Neural progenitor cell (in vitro differentiated cells): Measurements from ENCODE around the gene SDHAF3. TPM values are rescaled to one million over a fixed set of nuclear protein-coding genes. Genes with fewer than 3 reads are reported as not detected.
"Not testable (repeated sequence)": the region's sequence is repeated elsewhere in the genome, so short reads cannot be mapped to it uniquely, and the experiment has no call there.

ENCODE experiments used
- DNase-seq: peaks from one replicate; pipeline ENCODE4 v3.0.0-alpha.2; 2016; ENCODE audit warnings: low spot score
- H2AFZ ChIP-seq: fragments of 200-600 bp; sonication (generic); replicated peaks from 2 replicates; pipeline ENCODE4 v1.6.1; 2016; ENCODE audit warnings: antibody characterized with exemption
- H3F3A ChIP-seq: fragments of 200-600 bp; sonication (generic); 2 replicates; pipeline ENCODE4 v1.6.1; 2016; ENCODE audit warnings: antibody characterized with exemption, low read depth
- H3K27ac ChIP-seq: fragments of 200-600 bp; sonication (generic); 2 replicates; pipeline ENCODE4 v1.5.1; 2016; ENCODE audit warnings: mild to moderate bottlenecking
- H3K27me3 ChIP-seq: fragments of 200-600 bp; sonication (generic); 2 replicates; pipeline ENCODE4 v1.6.1; 2016; ENCODE audit warnings: mild to moderate bottlenecking, moderate library complexity
- H3K36me3 ChIP-seq: fragments of 200-600 bp; sonication (generic); 2 replicates; pipeline ENCODE4 v1.5.1; 2016
- H3K4me1 ChIP-seq: fragments of 200-600 bp; sonication (generic); 2 replicates; pipeline ENCODE4 v1.6.1; 2016; ENCODE audit warnings: mixed run types
- H3K4me2 ChIP-seq: fragments of 200-600 bp; sonication (generic); 2 replicates; pipeline ENCODE4 v1.6.1; 2016
- H3K4me3 ChIP-seq: fragments of 200-600 bp; sonication (generic); 2 replicates; pipeline ENCODE4 v1.5.1; 2016
- H3K79me2 ChIP-seq: fragments of 200-600 bp; sonication (generic); 2 replicates; pipeline ENCODE4 v1.6.1; 2016; ENCODE audit warnings: low read depth
- H3K9ac ChIP-seq: fragments of 200-600 bp; sonication (generic); 2 replicates; pipeline ENCODE4 v1.6.1; 2016
- H3K9me3 ChIP-seq: fragments of 200-600 bp; sonication (generic); 2 replicates; pipeline ENCODE4 v1.5.1; 2016; ENCODE audit warnings: low read depth
- H4K20me1 ChIP-seq: fragments of 200-600 bp; sonication (generic); 2 replicates; pipeline ENCODE4 v1.6.1; 2016; ENCODE audit warnings: low read depth
- H3K27ac Mint-ChIP-seq: 3 replicates; pipeline ENCODE4 v1.8.0; 2021; ENCODE audit warnings: mixed read lengths
- H3K27me3 Mint-ChIP-seq: 2 replicates; pipeline ENCODE4 v1.8.0; 2022; ENCODE audit warnings: low read depth, mild to moderate bottlenecking, inconsistent platforms, moderate library complexity, mixed read lengths; ENCODE audit not compliant: insufficient read depth
- H3K36me3 Mint-ChIP-seq: 3 replicates; pipeline ENCODE4 v1.8.0; 2021; ENCODE audit warnings: mixed read lengths
- H3K4me1 Mint-ChIP-seq: 3 replicates; pipeline ENCODE4 v1.8.0; 2021; ENCODE audit warnings: mixed read lengths
- H3K4me3 Mint-ChIP-seq: 3 replicates; pipeline ENCODE4 v1.8.0; 2021; ENCODE audit warnings: mild to moderate bottlenecking, moderate library complexity, mixed read lengths
- H3K9me3 Mint-ChIP-seq: 3 replicates; pipeline ENCODE4 v1.8.0; 2020; ENCODE audit warnings: mixed read lengths
- EZH2 ChIP-seq: fragments of 200-600 bp; sonication (generic); IDR thresholded peaks from 2 replicates; pipeline ENCODE4 v1.6.1; 2017; ENCODE audit warnings: antibody characterized with exemption, mild to moderate bottlenecking, moderate library complexity
- EZH2phosphoT487 ChIP-seq: fragments of 200-600 bp; sonication (generic); IDR thresholded peaks from 2 replicates; pipeline ENCODE4 v1.6.1; 2017; ENCODE audit warnings: antibody characterized with exemption
- total RNA-seq: library from RNA; depleted of rRNA; stranded (reverse); fragments of >200 nt; gene quantifications from 2 replicates; pipeline ENCODE4 v1.2.3, GENCODE V29; 2015; ENCODE audit warnings: low replicate concordance
- TF ChIP-seq, protein P1 (sequence below): fragments of 200-600 bp; sonication (generic); IDR thresholded peaks from 2 replicates; pipeline ENCODE4 v1.5.1; 2017; ENCODE audit warnings: antibody characterized with exemption, mild to moderate bottlenecking

The SDHAF3 gene
- total RNA-seq, result 34.9 and 59.5 TPM in 2 replicates

DNA sequence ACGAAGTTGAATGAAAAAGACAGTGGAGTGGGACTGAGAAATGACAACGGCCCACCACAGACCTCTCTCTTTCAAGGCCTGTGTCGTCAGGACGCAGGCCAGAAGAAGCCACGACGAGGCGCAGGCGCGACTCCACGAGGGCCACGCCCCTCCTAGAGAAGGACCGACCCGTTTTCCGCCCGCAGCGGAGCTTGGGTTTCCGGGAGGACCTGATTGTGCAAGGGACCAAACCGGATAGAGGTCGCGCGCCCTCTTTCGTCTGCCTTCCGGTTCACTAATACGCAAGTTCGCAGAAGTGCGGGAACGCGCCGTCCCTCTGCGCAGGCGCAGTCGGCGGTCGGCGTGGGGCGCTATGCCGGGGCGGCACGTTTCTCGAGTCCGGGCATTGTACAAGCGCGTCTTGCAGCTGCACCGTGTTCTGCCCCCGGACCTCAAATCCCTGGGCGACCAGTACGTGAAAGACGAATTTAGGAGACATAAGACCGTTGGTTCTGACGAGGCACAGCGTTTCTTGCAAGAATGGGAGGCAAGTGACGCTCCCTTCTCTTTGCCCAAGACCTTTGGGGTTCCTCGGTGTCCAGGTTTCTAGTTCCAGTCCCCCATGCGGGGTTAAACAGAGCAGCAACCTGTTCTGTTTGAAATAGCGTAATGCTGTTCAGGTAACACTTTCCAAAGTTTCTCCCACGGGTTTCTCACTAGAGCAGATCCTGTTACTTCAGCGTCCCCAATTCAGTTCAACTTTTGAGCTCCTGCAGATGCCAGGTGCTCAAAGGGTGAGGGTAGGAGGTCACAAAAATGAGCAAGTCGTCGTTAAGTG, at the start of gene SDHAF3:
SDHAF3 (plus strand) TSS at position 327 of the 817 bp plus-strand sequence; CDS start at position 353, 26 bp downstream.
- Histone ChIP-seq H3K27ac (peak within 1 kb of the TSS; percentile 74), H3K9me3 (no peaks in the 10 kb centered on the region), H4K20me1 (no peaks in the 10 kb centered on the region), H3F3A (peaks cover 4% of the 10 kb centered on the region), H3K9ac (peak within 1 kb of the TSS; percentile 51), H3K4me3 (peak within 1 kb of the TSS; percentile 74), H3K36me3 (no peaks in the 10 kb centered on the region), H3K79me2 (peaks cover 49% of the 10 kb centered on the region), H3K4me1 (peaks cover 11% of the 10 kb centered on the region), H3K4me2 (peak within 1 kb of the TSS; percentile 94), H3K27me3 (no peaks in the 10 kb centered on the region), H2AFZ (peak within 1 kb of the TSS; percentile 83)
- H3K27ac Mint-ChIP-seq, result peak within 1 kb of the TSS; percentile 91
- peaks cover 25% of the 10 kb centered on the region for H3K4me1 Mint-ChIP-seq
- no peaks in the 10 kb centered on the region for H3K27me3 Mint-ChIP-seq
- DNase-seq, result peak; percentile 98
- peaks cover 17% of the 10 kb centered on the region for H3K36me3 Mint-ChIP-seq
- no peak for TF ChIP-seq EZH2phosphoT487
- TF ChIP-seq, protein P1, sequence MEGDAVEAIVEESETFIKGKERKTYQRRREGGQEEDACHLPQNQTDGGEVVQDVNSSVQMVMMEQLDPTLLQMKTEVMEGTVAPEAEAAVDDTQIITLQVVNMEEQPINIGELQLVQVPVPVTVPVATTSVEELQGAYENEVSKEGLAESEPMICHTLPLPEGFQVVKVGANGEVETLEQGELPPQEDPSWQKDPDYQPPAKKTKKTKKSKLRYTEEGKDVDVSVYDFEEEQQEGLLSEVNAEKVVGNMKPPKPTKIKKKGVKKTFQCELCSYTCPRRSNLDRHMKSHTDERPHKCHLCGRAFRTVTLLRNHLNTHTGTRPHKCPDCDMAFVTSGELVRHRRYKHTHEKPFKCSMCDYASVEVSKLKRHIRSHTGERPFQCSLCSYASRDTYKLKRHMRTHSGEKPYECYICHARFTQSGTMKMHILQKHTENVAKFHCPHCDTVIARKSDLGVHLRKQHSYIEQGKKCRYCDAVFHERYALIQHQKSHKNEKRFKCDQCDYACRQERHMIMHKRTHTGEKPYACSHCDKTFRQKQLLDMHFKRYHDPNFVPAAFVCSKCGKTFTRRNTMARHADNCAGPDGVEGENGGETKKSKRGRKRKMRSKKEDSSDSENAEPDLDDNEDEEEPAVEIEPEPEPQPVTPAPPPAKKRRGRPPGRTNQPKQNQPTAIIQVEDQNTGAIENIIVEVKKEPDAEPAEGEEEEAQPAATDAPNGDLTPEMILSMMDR, result peak; percentile 32
- peak within 1 kb of the TSS; percentile 96 for H3K4me3 Mint-ChIP-seq
- H3K9me3 Mint-ChIP-seq, result peaks cover 7% of the 10 kb centered on the region

DNA sequence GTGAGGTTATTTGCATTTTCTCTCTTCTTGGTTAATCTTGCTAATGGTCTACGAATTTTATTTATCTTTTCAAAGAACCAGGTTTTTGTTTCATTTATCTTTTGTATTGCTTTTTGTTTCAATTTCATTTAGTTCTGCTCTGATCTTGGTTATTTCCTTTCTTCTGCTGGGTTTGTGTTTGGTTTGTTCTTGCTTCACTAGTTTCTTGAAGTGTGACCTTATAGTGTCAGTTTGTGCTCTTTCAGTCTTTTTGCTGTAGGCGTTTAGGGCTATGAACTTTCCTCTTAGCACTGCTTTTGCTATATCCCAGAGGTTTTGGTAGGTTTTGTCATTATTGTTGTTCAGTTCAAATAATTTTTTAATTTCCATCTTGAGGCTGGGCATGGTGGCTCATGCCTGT, 45.5 kb upstream of the SDHAF3 start:
- not testable (repeated sequence) for H3K4me3 ChIP-seq, H3K9me3 ChIP-seq, H3K4me3 Mint-ChIP-seq, H3K36me3 ChIP-seq, H3K27me3 Mint-ChIP-seq, H3K27me3 ChIP-seq, H3K4me2 ChIP-seq, H3F3A ChIP-seq, H3K27ac Mint-ChIP-seq, H3K4me1 ChIP-seq, H4K20me1 ChIP-seq, H3K79me2 ChIP-seq, DNase-seq, H3K9ac ChIP-seq, H2AFZ ChIP-seq, H3K4me1 Mint-ChIP-seq, H3K36me3 Mint-ChIP-seq, H3K27ac ChIP-seq
- peaks cover 17% of the 10 kb centered on the region for H3K9me3 Mint-ChIP-seq

DNA sequence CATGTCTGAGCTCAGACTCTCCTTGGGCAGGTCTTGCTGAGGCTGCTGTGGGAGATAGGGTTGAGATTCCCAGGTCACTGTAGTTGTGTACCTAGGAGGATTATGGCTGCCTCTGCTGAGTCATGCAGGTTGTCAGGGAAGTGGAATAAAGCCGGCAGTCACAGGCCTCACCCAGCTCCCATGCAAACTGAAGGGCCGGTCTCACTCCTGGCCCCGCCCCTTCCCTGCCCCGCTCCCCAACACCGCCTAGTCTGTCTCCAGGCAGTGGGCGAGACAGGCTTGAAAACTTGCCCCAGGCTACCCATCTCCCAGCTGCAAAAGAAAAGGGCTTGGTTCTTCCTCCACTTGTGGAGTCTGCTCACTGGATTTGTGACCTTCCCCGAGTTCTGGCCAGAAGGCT, 41.6 kb upstream of the SDHAF3 start:
- Mint-ChIP-seq H3K9me3 (peaks cover 17% of the 10 kb centered on the region), H3K36me3 (no peaks in the 10 kb centered on the region), H3K4me3 (no peak overlapping the region), H3K27ac (no peak overlapping the region), H3K4me1 (no peaks in the 10 kb centered on the region), H3K27me3 (no peaks in the 10 kb centered on the region)
- Histone ChIP-seq H3K4me2 (no peak overlapping the region), H3K27me3 (no peaks in the 10 kb centered on the region), H3K79me2 (no peaks in the 10 kb centered on the region), H2AFZ (peak overlapping the region; percentile 50), H3K27ac (no peak overlapping the region), H3K9me3 (no peaks in the 10 kb centered on the region), H3K4me3 (no peak overlapping the region), H3K4me1 (no peaks in the 10 kb centered on the region), H3K9ac (no peak overlapping the region), H3F3A (no peaks in the 10 kb centered on the region), H4K20me1 (no peaks in the 10 kb centered on the region), H3K36me3 (no peaks in the 10 kb centered on the region)
- TF ChIP-seq, protein P1, result no peak
- TF ChIP-seq EZH2phosphoT487, result no peak
- TF ChIP-seq EZH2, result no peak
- no peak for DNase-seq
